ENCODE results near the gene PABPC3.

Gene PABPC3

GRCh38 chr13:25095851-25096453, at the start of gene PABPC3:
Gene PABPC3, plus strand, starts transcription at chr13:25096136. Its CDS starts 63 bp downstream, at chr13:25096199.
- DNase-seq (ENCODE audit: low read depth), result no peak

GRCh38 chr13:25046274-25046984, 49.5 kb upstream of the PABPC3 start:
- DNase-seq (ENCODE audit: low read depth), result no peak

- DNase-seq (ENCODE audit: low read depth), result no peak
Observed at GRCh38 chr13:25046985-25047511, 48.9 kb upstream of the PABPC3 start.

- DNase-seq (ENCODE audit: low read depth), result no peak
Observed at GRCh38 chr13:25051065-25051464, 44.9 kb upstream of the PABPC3 start.

GRCh38 chr13:25059166-25059565, 36.8 kb upstream of the PABPC3 start:
- no peak for DNase-seq (ENCODE audit: low read depth)

- no peak for DNase-seq (ENCODE audit: low read depth)
Observed at GRCh38 chr13:25059958-25060357, 36.0 kb upstream of the PABPC3 start.

GRCh38 chr13:25062479-25062878, 33.5 kb upstream of the PABPC3 start:
- no peak for DNase-seq (ENCODE audit: low read depth)

GRCh38 chr13:25064396-25064795, 31.5 kb upstream of the PABPC3 start:
- DNase-seq (ENCODE audit: low read depth), result no peak

- DNase-seq (ENCODE audit: low read depth), result no peak
Observed at GRCh38 chr13:25065974-25066770, 29.8 kb upstream of the PABPC3 start.

- DNase-seq (ENCODE audit: low read depth), result no peak
Observed at GRCh38 chr13:25067064-25067463, 28.9 kb upstream of the PABPC3 start.

- no peak for DNase-seq (ENCODE audit: low read depth)
Observed at GRCh38 chr13:25068810-25069209, 27.1 kb upstream of the PABPC3 start.

GRCh38 chr13:25069236-25069635, 26.7 kb upstream of the PABPC3 start:
- DNase-seq (ENCODE audit: low read depth), result no peak

- DNase-seq (ENCODE audit: low read depth), result no peak
Observed at GRCh38 chr13:25069911-25070310, 26.0 kb upstream of the PABPC3 start.

GRCh38 chr13:25080773-25081172, 15.2 kb upstream of the PABPC3 start:
- DNase-seq (ENCODE audit: low read depth), result no peak

GRCh38 chr13:25084096-25084495, 11.8 kb upstream of the PABPC3 start:
- DNase-seq (ENCODE audit: low read depth), result no peak

GRCh38 chr13:25085125-25085742, 10.7 kb upstream of the PABPC3 start:
- no peak for DNase-seq (ENCODE audit: low read depth)

- no peak for DNase-seq (ENCODE audit: low read depth)
Observed at GRCh38 chr13:25088562-25089221, 7.2 kb upstream of the PABPC3 start.

- DNase-seq (ENCODE audit: low read depth), result no peak
Observed at GRCh38 chr13:25097426-25097825, 1.5 kb downstream of the PABPC3 start.

GRCh38 chr13:25103711-25104110, 7.8 kb downstream of the PABPC3 start:
- no peak for DNase-seq (ENCODE audit: low read depth)

GRCh38 chr13:25109341-25109740, 13.4 kb downstream of the PABPC3 start:
- DNase-seq (ENCODE audit: low read depth), result no peak

GRCh38 chr13:25110956-25111584, 15.1 kb downstream of the PABPC3 start:
- no peak for DNase-seq (ENCODE audit: low read depth)
